ENCODE measurements around the gene PNLIPRP1. TPM values are rescaled to one million over a fixed set of nuclear protein-coding genes. Genes with fewer than 3 reads are reported as not detected.

The PNLIPRP1 gene
- total RNA-seq, 2 donors from 2014 or later, result not detected

DNA sequence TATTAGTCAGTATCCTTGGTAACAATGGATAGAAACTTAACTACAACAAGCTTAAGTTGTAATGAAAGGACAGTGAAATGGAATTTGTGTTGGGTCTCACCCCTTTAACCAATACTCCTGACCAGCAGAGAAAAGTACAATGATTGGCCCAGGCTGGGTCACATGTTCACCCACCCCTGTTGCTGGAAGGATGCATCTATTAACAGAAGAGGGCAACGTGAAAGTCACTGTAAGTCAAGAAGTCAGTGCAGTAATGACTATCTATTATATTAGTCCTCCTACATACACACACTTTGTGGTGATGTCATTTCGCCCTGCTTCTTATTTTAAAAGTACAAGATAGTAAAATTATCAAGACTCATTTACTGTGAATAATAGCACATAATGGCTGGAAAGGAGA, 46.2 kb downstream of the PNLIPRP1 start:
- no peak overlapping the region for H3K9ac ChIP-seq (ENCODE audit: extremely low read depth, low read length, poor library complexity, severe bottlenecking)
- no peak overlapping the region for H3K27ac ChIP-seq (ENCODE audit: low read depth, low read length)
- no peaks in the 10 kb centered on the region for H3K36me3 ChIP-seq (ENCODE audit: control insufficient read depth, insufficient read depth, low read length)
- no peak for DNase-seq
- H3K27me3 ChIP-seq (ENCODE audit: control insufficient read depth, insufficient read depth, low read length, poor library complexity, severe bottlenecking), result no peaks in the 10 kb centered on the region
- TF ChIP-seq, protein P1, sequence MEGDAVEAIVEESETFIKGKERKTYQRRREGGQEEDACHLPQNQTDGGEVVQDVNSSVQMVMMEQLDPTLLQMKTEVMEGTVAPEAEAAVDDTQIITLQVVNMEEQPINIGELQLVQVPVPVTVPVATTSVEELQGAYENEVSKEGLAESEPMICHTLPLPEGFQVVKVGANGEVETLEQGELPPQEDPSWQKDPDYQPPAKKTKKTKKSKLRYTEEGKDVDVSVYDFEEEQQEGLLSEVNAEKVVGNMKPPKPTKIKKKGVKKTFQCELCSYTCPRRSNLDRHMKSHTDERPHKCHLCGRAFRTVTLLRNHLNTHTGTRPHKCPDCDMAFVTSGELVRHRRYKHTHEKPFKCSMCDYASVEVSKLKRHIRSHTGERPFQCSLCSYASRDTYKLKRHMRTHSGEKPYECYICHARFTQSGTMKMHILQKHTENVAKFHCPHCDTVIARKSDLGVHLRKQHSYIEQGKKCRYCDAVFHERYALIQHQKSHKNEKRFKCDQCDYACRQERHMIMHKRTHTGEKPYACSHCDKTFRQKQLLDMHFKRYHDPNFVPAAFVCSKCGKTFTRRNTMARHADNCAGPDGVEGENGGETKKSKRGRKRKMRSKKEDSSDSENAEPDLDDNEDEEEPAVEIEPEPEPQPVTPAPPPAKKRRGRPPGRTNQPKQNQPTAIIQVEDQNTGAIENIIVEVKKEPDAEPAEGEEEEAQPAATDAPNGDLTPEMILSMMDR (conservative IDR thresholded peaks at IDR 0.05), result no peak
- H3K4me1 ChIP-seq (ENCODE audit: control insufficient read depth, insufficient read depth, low read length), result no peaks in the 10 kb centered on the region
- WGBS, 2 experiments (ENCODE audit: insufficient coverage in 1 of 2, insufficient read length in 1 of 2), result 29% methylated on average over 1 of the region's 2 CpGs; no CpG with 5 or more reads in 1 of the 2 experiments
- H3K9me3 Mint-ChIP-seq, result peaks cover 6% of the 10 kb centered on the region
- no peak overlapping the region for H3K4me3 ChIP-seq (ENCODE audit: low read length)
- no peaks in the 10 kb centered on the region for H3K9me3 ChIP-seq (ENCODE audit: control insufficient read depth, low read length)
- no peaks in the 10 kb centered on the region for H3K36me3 Mint-ChIP-seq (ENCODE audit: low read depth)
- H3K27ac Mint-ChIP-seq, result no peak overlapping the region
- peaks cover 12% of the 10 kb centered on the region for H3K27me3 Mint-ChIP-seq (ENCODE audit: insufficient read depth)
- no peak overlapping the region for H3K4me3 Mint-ChIP-seq
- no peaks in the 10 kb centered on the region for H3K4me1 Mint-ChIP-seq

- WGBS, 2 experiments (ENCODE audit: insufficient coverage in 1 of 2, insufficient read length in 1 of 2), result 47 to 71% methylated on average over 1 of the region's 1 CpG
- H3K27ac Mint-ChIP-seq, result no peak overlapping the region
These were observed 47.1 kb downstream of the PNLIPRP1 start for GRCh38 chr10:116637830-116638229.

DNA sequence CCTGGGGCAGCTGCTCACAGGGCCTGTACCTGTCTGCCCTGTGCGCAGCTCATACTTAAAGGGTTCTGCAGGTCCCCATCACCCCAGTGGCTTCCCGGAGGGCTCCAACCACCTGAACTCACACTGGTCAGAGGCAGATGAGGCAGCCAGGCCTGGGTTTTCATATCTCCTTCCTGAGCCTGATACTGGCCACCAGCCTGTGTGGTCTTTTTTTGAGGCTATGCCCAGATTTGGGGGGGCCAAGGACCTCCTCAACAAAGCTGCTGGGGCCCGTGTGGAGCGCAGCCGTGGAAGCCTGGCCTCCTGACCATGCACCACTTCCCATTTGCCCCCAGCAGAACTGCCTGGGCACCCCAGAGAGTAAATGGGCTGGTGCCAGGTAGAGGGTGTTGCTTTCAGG, 55.7 kb downstream of the PNLIPRP1 start:
- Histone ChIP-seq H3K9ac (ENCODE audit: extremely low read depth, low read length, poor library complexity, severe bottlenecking) (no peak overlapping the region), H3K9me3 (ENCODE audit: control insufficient read depth, low read length) (no peaks in the 10 kb centered on the region), H3K36me3 (ENCODE audit: control insufficient read depth, insufficient read depth, low read length) (no peaks in the 10 kb centered on the region), H3K4me3 (ENCODE audit: low read length) (no peak overlapping the region), H3K27ac (ENCODE audit: low read depth, low read length) (no peak overlapping the region), H3K27me3 (ENCODE audit: control insufficient read depth, insufficient read depth, low read length, poor library complexity, severe bottlenecking) (no peaks in the 10 kb centered on the region), H3K4me1 (ENCODE audit: control insufficient read depth, insufficient read depth, low read length) (no peaks in the 10 kb centered on the region)
- Mint-ChIP-seq H3K27me3 (ENCODE audit: insufficient read depth) (no peaks in the 10 kb centered on the region), H3K4me1 (no peaks in the 10 kb centered on the region), H3K27ac (no peak overlapping the region), H3K9me3 (peaks cover 13% of the 10 kb centered on the region), H3K4me3 (no peak overlapping the region), H3K36me3 (ENCODE audit: low read depth) (no peaks in the 10 kb centered on the region)
- WGBS, 2 experiments (ENCODE audit: insufficient coverage in 1 of 2, insufficient read length in 1 of 2), result 93 to 100% methylated on average over 2 to 5 of the region's 5 CpGs
- no peak for DNase-seq
- TF ChIP-seq, protein P1 (conservative IDR thresholded peaks at IDR 0.05), result no peak

More at GRCh38 chr10:116637830-116638229, 47.1 kb downstream of the PNLIPRP1 start:
- no peaks in the 10 kb centered on the region for H3K4me1 Mint-ChIP-seq
- H3K4me3 Mint-ChIP-seq, result no peak overlapping the region
- peaks cover 6% of the 10 kb centered on the region for H3K9me3 Mint-ChIP-seq
- no peak overlapping the region for H3K27ac ChIP-seq (ENCODE audit: low read depth, low read length)
- no peak for DNase-seq
- H3K27me3 Mint-ChIP-seq (ENCODE audit: insufficient read depth), result peaks cover 12% of the 10 kb centered on the region
- H3K9ac ChIP-seq (ENCODE audit: extremely low read depth, low read length, poor library complexity, severe bottlenecking), result no peak overlapping the region
- no peaks in the 10 kb centered on the region for H3K4me1 ChIP-seq (ENCODE audit: control insufficient read depth, insufficient read depth, low read length)
- no peak overlapping the region for H3K4me3 ChIP-seq (ENCODE audit: low read length)
- H3K9me3 ChIP-seq (ENCODE audit: control insufficient read depth, low read length), result no peaks in the 10 kb centered on the region
- H3K27me3 ChIP-seq (ENCODE audit: control insufficient read depth, insufficient read depth, low read length, poor library complexity, severe bottlenecking), result no peaks in the 10 kb centered on the region
- no peaks in the 10 kb centered on the region for H3K36me3 Mint-ChIP-seq (ENCODE audit: low read depth)
- TF ChIP-seq, protein P1 (conservative IDR thresholded peaks at IDR 0.05), result no peak
- H3K36me3 ChIP-seq (ENCODE audit: control insufficient read depth, insufficient read depth, low read length), result no peaks in the 10 kb centered on the region
